Endodermal cell (in vitro differentiated cells): ENCODE data around the gene ATG10. TPM values are rescaled to one million over a fixed set of nuclear protein-coding genes. Genes with fewer than 3 reads are reported as not detected.

Experiments used
- DNase-seq: peaks from one replicate; pipeline ENCODE4 v3.0.0-alpha.2; 2017
- H3K27ac ChIP-seq: 2 replicates; pipeline ENCODE4 v1.5.1; 2013; ENCODE audit warnings: mild to moderate bottlenecking, low read depth, low read length, moderate library complexity
- H3K27me3 ChIP-seq: 2 replicates; pipeline ENCODE4 v1.6.1; 2013; ENCODE audit warnings: mild to moderate bottlenecking, low read length, moderate library complexity; ENCODE audit not compliant: insufficient read depth, control insufficient read depth, poor library complexity, severe bottlenecking
- H3K36me3 ChIP-seq: 2 replicates; pipeline ENCODE4 v1.7.0; 2013; ENCODE audit warnings: mild to moderate bottlenecking, low read length, moderate library complexity; ENCODE audit not compliant: control insufficient read depth, insufficient read depth
- H3K4me1 ChIP-seq: one replicate; pipeline ENCODE4 v1.7.0; 2013; ENCODE audit warnings: low read length; ENCODE audit not compliant: control insufficient read depth, insufficient read depth
- H3K4me3 ChIP-seq: 2 replicates; pipeline ENCODE4 v1.5.1; 2013; ENCODE audit warnings: mild to moderate bottlenecking, low read length, moderate library complexity
- H3K9ac ChIP-seq: 2 replicates; pipeline ENCODE4 v1.6.1; 2013; ENCODE audit warnings: mild to moderate bottlenecking, low read length, moderate library complexity; ENCODE audit not compliant: poor library complexity, severe bottlenecking; ENCODE audit errors: extremely low read depth
- H3K9me3 ChIP-seq: 2 replicates; pipeline ENCODE4 v1.6.1; 2013; ENCODE audit warnings: mild to moderate bottlenecking, low read length, moderate library complexity; ENCODE audit not compliant: control insufficient read depth
- H3K27ac Mint-ChIP-seq: 2 replicates; pipeline ENCODE4 v1.8.0; 2020; ENCODE audit warnings: mixed read lengths
- H3K27me3 Mint-ChIP-seq: 2 replicates; pipeline ENCODE4 v1.8.0; 2021; ENCODE audit warnings: mild to moderate bottlenecking, mixed read lengths; ENCODE audit not compliant: insufficient read depth
- H3K36me3 Mint-ChIP-seq: 2 replicates; pipeline ENCODE4 v1.8.0; 2020; ENCODE audit warnings: low read depth, mixed read lengths
- H3K4me1 Mint-ChIP-seq: 2 replicates; pipeline ENCODE4 v1.8.0; 2020; ENCODE audit warnings: mixed read lengths
- H3K4me3 Mint-ChIP-seq: 2 replicates; pipeline ENCODE4 v1.8.0; 2020; ENCODE audit warnings: mild to moderate bottlenecking, moderate library complexity, mixed read lengths
- H3K9me3 Mint-ChIP-seq: 2 replicates; pipeline ENCODE4 v1.8.0; 2020; ENCODE audit warnings: mild to moderate bottlenecking, mixed read lengths
- WGBS, 2 experiments: methylation state at CpG; one replicate each; pipeline versions ENCODE4 v1.1.5 to v1.1.7; 2013; ENCODE audit warnings: missing lambda C conversion rate in 2 of 2, mixed read lengths in 1 of 2; ENCODE audit not compliant: insufficient coverage in 1 of 2, insufficient read length in 1 of 2; 5-methylcytosine and 5-hydroxymethylcytosine counted together
- total RNA-seq, 2 donors: library from RNA; stranded (reverse); fragmentation: NEBNext Ultra II Directional in 1 of 2; extraction: Animal tissue kit (Norgen Biotek cat#: 25700) in 1 of 2; gene quantifications; 2 replicates in 1 of 2; 3 replicates in 1 of 2; pipeline ENCODE4 v1.2.1, GENCODE V29; 2021
- TF ChIP-seq, protein P1 (sequence below): fragments of 200-600 bp; sonication (generic); conservative IDR thresholded peaks from 2 replicates; pipeline ENCODE4 v1.5.0; 2021; ENCODE audit warnings: antibody characterized with exemption, mild to moderate bottlenecking

ATG10 gene
- total RNA-seq, 2 donors from 2014 or later, result 17.9 to 22.6 TPM

DNA sequence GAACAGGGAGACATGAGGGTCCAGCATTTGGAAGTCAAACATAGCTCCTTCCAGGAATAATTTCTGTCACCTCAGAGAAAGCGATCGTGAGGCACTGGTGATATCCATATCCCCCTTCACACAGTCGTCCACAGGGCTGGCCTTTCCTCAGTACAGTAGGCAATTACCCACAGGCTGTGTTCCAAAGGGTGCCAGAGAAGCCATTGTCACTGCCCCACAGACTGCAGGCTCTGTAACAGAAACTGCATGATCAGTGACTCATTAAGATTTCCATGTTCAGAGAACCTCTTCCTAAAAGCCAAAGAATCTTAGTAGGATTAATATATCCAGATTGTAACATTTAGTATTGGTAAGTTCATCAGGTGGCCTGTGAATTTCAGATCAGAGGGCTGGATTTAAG lies 178.7 kb downstream of the ATG10 start:
- H3K27ac Mint-ChIP-seq, result no peak overlapping the region
- TF ChIP-seq, protein P1, sequence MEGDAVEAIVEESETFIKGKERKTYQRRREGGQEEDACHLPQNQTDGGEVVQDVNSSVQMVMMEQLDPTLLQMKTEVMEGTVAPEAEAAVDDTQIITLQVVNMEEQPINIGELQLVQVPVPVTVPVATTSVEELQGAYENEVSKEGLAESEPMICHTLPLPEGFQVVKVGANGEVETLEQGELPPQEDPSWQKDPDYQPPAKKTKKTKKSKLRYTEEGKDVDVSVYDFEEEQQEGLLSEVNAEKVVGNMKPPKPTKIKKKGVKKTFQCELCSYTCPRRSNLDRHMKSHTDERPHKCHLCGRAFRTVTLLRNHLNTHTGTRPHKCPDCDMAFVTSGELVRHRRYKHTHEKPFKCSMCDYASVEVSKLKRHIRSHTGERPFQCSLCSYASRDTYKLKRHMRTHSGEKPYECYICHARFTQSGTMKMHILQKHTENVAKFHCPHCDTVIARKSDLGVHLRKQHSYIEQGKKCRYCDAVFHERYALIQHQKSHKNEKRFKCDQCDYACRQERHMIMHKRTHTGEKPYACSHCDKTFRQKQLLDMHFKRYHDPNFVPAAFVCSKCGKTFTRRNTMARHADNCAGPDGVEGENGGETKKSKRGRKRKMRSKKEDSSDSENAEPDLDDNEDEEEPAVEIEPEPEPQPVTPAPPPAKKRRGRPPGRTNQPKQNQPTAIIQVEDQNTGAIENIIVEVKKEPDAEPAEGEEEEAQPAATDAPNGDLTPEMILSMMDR, result no peak
- Histone ChIP-seq H3K9me3 (no peaks in the 10 kb centered on the region), H3K4me1 (no peaks in the 10 kb centered on the region), H3K36me3 (no peaks in the 10 kb centered on the region), H3K27ac (no peak overlapping the region), H3K9ac (no peak overlapping the region), H3K4me3 (no peak overlapping the region), H3K27me3 (no peaks in the 10 kb centered on the region)
- no peaks in the 10 kb centered on the region for H3K9me3 Mint-ChIP-seq
- no peak for DNase-seq
- H3K36me3 Mint-ChIP-seq, result no peaks in the 10 kb centered on the region
- H3K4me1 Mint-ChIP-seq, result peaks cover 22% of the 10 kb centered on the region
- no peaks in the 10 kb centered on the region for H3K27me3 Mint-ChIP-seq
- 67 to 88% methylated on average over 1 to 3 of the region's 3 CpGs for WGBS, 2 experiments
- H3K4me3 Mint-ChIP-seq, result no peak overlapping the region

DNA sequence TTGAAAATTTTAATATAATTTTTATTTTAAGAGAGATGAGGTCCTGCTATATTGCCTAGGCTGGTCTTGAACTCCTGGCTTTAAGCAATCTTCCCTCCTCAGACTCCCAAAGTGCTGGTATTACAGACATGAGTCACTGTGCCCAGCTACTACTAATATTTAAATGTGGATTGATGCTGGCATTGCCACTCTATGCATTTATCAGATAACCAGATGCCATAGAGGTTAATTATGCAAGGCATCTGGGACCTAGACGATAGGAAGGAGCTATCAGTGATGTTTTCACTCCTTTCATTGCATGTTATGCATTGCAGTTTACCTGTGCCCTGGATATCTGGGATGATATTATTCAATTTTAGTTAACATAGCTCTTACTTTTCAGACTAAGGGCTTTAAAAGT lies 179.4 kb downstream of the ATG10 start:
- H3K9me3 Mint-ChIP-seq, result no peaks in the 10 kb centered on the region
- no peaks in the 10 kb centered on the region for H3K4me1 ChIP-seq

DNA sequence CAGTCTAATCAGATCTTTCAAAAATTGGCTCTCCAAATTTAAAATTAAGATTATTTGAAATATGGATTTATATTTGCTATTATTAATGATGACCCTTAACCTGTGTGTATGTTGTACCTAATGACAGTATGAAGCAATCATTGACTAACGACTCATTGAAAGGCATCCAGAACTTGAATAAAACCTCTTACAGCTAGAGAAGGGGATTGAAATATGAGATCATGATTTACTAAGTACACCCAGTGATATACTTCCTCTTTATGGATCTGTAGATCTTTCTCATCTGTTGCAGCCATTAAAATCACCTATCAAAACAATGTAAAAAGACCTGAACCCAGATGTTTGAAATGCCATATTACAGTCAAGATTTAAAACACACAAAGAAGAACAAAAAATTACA lies 179.8 kb downstream of the ATG10 start:
- H3K27ac Mint-ChIP-seq, result no peak overlapping the region
- Histone ChIP-seq H3K27me3 (peaks cover 6% of the 10 kb centered on the region), H3K9ac (no peak overlapping the region), H3K4me3 (no peak overlapping the region), H3K27ac (no peak overlapping the region), H3K9me3 (no peaks in the 10 kb centered on the region), H3K36me3 (no peaks in the 10 kb centered on the region), H3K4me1 (peaks cover under 1% of the 10 kb centered on the region)
- WGBS, 2 experiments, result 88% methylated on average over 1 of the region's 1 CpG; no CpG with 5 or more reads in 1 of the 2 experiments
- no peak overlapping the region for H3K4me3 Mint-ChIP-seq
- H3K36me3 Mint-ChIP-seq, result no peaks in the 10 kb centered on the region
- TF ChIP-seq, protein P1, result no peak
- H3K9me3 Mint-ChIP-seq, result no peaks in the 10 kb centered on the region
- no peaks in the 10 kb centered on the region for H3K27me3 Mint-ChIP-seq
- no peak for DNase-seq
- peaks cover 23% of the 10 kb centered on the region for H3K4me1 Mint-ChIP-seq

More for the DNA sequence above, 179.4 kb downstream of the ATG10 start:
- no peak for DNase-seq
- Histone ChIP-seq H3K27ac (no peak overlapping the region), H3K36me3 (no peaks in the 10 kb centered on the region), H3K9me3 (no peaks in the 10 kb centered on the region), H3K9ac (no peak overlapping the region), H3K27me3 (peaks cover 3% of the 10 kb centered on the region), H3K4me3 (no peak overlapping the region)
- WGBS, 2 experiments, result 92% methylated on average over 1 of the region's 1 CpG; no CpG with 5 or more reads in 1 of the 2 experiments
- Mint-ChIP-seq H3K36me3 (no peaks in the 10 kb centered on the region), H3K4me1 (peaks cover 22% of the 10 kb centered on the region), H3K4me3 (no peak overlapping the region), H3K27me3 (no peaks in the 10 kb centered on the region), H3K27ac (no peak overlapping the region)
- TF ChIP-seq, protein P1, result no peak
